ENCODE data around the gene METTL26. TPM values are rescaled to one million over a fixed set of nuclear protein-coding genes. Genes with fewer than 3 reads are reported as not detected.

Gene METTL26
- total RNA-seq, 1 donor from 2014 or later = 48.7 TPM

- H3K36me3 Mint-ChIP-seq (ENCODE audit: low read depth) = peaks cover 22% of the 10 kb centered on the region
- DNase-seq = no peak
- peak overlapping the region; percentile 80 for H3K4me3 Mint-ChIP-seq
- intact Hi-C loops (cut with micrococcal nuclease) = loop anchor here (1.0 to 5.0 kb wide), 2 partner anchors 48 to 140 kb away; partner anchors contain the start of genes CAPN15 and METRN
- peaks cover 12% of the 10 kb centered on the region for H3K4me1 Mint-ChIP-seq
- ChIA-PET POLR2A (interaction anchor here (0.5 to 5.1 kb wide), 7 partner anchors 9 to 560 kb away, joined by 3 to 41 read pairs (median 5); partner anchors contain the start of genes ANTKMT, JMJD8, STUB1 and WDR24), CTCF (interaction anchor here (1.2 to 1.5 kb wide), 2 partner anchors 11 to 15 kb away, joined by 3 read pairs; no protein-coding TSS in a partner anchor)
- TF ChIP-seq CTCF (IDR thresholded peaks at IDR 0.05) = no peak
- no peaks in the 10 kb centered on the region for H3K9me3 Mint-ChIP-seq
- peak overlapping the region; percentile 80 for H3K27ac Mint-ChIP-seq
- no peaks in the 10 kb centered on the region for H3K27me3 Mint-ChIP-seq
- no peak for ATAC-seq (ENCODE audit: low read depth)
Observed at GRCh38 chr16:667113-667779, 31.1 kb upstream of the METTL26 start.

GRCh38 chr16:666572-666971 lies 30.5 kb upstream of the METTL26 start:
- Mint-ChIP-seq H3K4me1 (peaks cover 12% of the 10 kb centered on the region), H3K27ac (no peak overlapping the region), H3K4me3 (no peak overlapping the region), H3K27me3 (no peaks in the 10 kb centered on the region), H3K36me3 (ENCODE audit: low read depth) (peaks cover 16% of the 10 kb centered on the region), H3K9me3 (no peaks in the 10 kb centered on the region)
- ChIA-PET POLR2A (interaction anchor here (1.1 to 5.1 kb wide), 3 partner anchors 14 to 30 kb away, joined by 3 to 41 read pairs (median 14); partner anchors contain the start of genes METTL26, STUB1 and WDR24), CTCF (interaction anchor here (1.2 kb wide), 1 partner anchor 88 kb away, joined by 4 read pairs; no protein-coding TSS in a partner anchor)
- TF ChIP-seq CTCF (IDR thresholded peaks at IDR 0.05) = no peak
- DNase-seq (no peak), ATAC-seq (ENCODE audit: low read depth) (no peak)
- intact Hi-C loops (cut with micrococcal nuclease) = loop anchor here (5.0 kb wide), 1 partner anchor 139 kb away; the partner anchor contains the start of gene CAPN15

- H3K27ac Mint-ChIP-seq = no peak overlapping the region
- no peak for DNase-seq
- intact Hi-C loops (cut with micrococcal nuclease) = no loop called here
- ATAC-seq (ENCODE audit: low read depth) = no peak
- no peaks in the 10 kb centered on the region for H3K27me3 Mint-ChIP-seq
- TF ChIP-seq CTCF (IDR thresholded peaks at IDR 0.05) = no peak
- H3K9me3 Mint-ChIP-seq = no peaks in the 10 kb centered on the region
- CTCF ChIA-PET = no interaction called here
- peaks cover 11% of the 10 kb centered on the region for H3K4me1 Mint-ChIP-seq
- H3K36me3 Mint-ChIP-seq (ENCODE audit: low read depth) = no peaks in the 10 kb centered on the region
- no peak overlapping the region for H3K4me3 Mint-ChIP-seq
- POLR2A ChIA-PET = no interaction called here
Observed at GRCh38 chr16:662597-662996, 26.5 kb upstream of the METTL26 start.

- Mint-ChIP-seq H3K36me3 (ENCODE audit: low read depth) (no peaks in the 10 kb centered on the region), H3K9me3 (no peaks in the 10 kb centered on the region), H3K27ac (no peak overlapping the region), H3K4me1 (peaks cover 7% of the 10 kb centered on the region), H3K27me3 (no peaks in the 10 kb centered on the region), H3K4me3 (no peak overlapping the region)
- no peak for TF ChIP-seq CTCF (IDR thresholded peaks at IDR 0.05)
- DNase-seq (no peak), ATAC-seq (ENCODE audit: low read depth) (no peak)
- ChIA-PET POLR2A (no interaction called here), CTCF (no interaction called here)
- intact Hi-C loops (cut with micrococcal nuclease) = no loop called here
Observed at GRCh38 chr16:662095-662494, 26.0 kb upstream of the METTL26 start.

- no peak for ATAC-seq (ENCODE audit: low read depth)
- TF ChIP-seq CTCF (IDR thresholded peaks at IDR 0.05) = no peak
- ChIA-PET CTCF (no interaction called here), POLR2A (interaction anchor here (1.4 to 1.9 kb wide), 2 partner anchors 19 to 25 kb away, joined by 4 to 11 read pairs; partner anchors contain the start of genes METTL26 and STUB1)
- H3K4me1 Mint-ChIP-seq = peaks cover 7% of the 10 kb centered on the region
- H3K9me3 Mint-ChIP-seq = no peaks in the 10 kb centered on the region
- no peak overlapping the region for H3K27ac Mint-ChIP-seq
- DNase-seq = no peak
- no peaks in the 10 kb centered on the region for H3K27me3 Mint-ChIP-seq
- peak overlapping the region; percentile 19 for H3K4me3 Mint-ChIP-seq
- no peaks in the 10 kb centered on the region for H3K36me3 Mint-ChIP-seq (ENCODE audit: low read depth)
- intact Hi-C loops (cut with micrococcal nuclease) = loop anchor here (2.0 kb wide), 4 partner anchors 17 to 269 kb away; partner anchors contain the start of gene METTL26
Observed at GRCh38 chr16:661184-661821, 25.2 kb upstream of the METTL26 start.
